Stimulated activated CD8-positive, alpha-beta memory T cell treated with anti-CD3 and anti-CD28 coated beads, Interleukin-4, amount 100 ng/mL, for 24 hours (primary cell): ENCODE results near the gene MKRN3.

Experiments
- DNase-seq: peaks from one replicate; pipeline ENCODE4 v3.0.0-alpha.2; 2020; ENCODE audit warnings: low read depth

MKRN3 gene

DNA sequence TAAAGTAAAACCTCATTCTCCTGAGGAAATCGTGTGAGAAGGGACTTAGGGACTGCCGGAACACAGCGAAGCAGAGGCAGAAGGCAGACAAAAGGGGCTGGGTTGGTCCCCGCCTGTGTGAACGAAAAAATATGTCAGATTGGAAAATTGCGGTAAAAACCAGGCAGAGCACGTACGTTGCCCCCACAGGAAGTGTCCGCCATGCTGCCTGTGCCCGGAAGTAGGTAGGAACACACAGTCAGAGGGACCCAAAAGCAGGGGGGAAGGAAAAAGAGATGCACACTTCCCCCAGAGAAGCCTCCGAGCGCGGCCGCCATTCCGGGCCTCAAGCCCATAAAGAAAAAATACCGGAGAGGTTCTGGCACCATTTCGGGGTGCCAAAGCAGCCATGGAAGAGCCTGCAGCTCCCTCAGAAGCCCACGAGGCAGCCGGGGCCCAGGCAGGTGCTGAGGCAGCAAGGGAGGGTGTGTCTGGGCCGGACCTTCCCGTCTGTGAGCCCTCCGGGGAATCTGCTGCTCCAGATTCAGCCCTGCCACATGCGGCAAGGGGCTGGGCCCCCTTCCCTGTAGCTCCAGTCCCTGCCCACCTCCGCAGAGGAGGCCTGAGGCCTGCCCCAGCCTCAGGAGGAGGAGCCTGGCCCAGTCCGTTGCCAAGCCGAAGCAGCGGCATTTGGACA is at the start of gene MKRN3:
TSS of gene MKRN3 (plus strand) at position 280 of the 676 bp plus-strand sequence. CDS start at position 389, 109 bp downstream.
- DNase-seq, result no peak

DNA sequence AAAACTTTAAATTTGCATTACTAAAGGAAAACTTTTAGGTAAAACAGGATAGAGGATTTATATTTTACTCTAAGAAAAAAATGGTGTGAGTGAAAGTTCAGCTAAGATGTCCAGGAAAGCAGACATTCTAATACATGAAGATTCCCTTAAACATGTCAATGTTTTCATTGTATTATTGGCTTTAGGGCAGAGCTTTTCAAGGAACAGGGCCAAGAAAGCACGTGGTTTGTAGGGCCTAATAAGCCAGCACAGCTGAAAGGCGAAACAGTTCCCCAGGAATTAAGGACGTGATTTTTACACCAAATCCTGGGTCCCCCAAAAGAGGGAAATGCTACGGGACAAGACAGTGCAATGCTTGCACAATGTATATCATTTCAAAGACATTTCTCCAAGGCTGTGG is 48.6 kb upstream of the MKRN3 start:
- no peak for DNase-seq

DNA sequence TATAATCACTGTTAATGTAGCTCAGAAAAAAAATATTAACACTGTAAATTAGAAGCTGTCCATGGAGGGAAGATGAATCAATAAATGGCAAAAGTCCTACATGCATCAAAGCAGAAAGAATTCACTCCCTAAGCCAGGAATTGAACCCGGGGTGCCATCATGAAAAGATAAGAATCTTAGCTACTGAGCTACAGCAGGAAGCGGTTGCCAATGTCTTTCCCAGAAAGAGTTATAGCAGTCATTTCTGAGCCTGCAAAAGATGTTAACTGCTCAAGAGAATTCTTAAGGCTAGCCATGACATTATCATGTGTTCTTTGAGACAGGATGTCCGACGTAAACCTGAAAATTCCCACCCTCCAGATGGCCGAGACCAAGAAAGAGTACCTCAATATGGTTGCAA is 47.4 kb upstream of the MKRN3 start:
- DNase-seq, result no peak

GRCh38 chr15:23524816-23525215 is 40.7 kb upstream of the MKRN3 start:
- DNase-seq, result no peak

DNA sequence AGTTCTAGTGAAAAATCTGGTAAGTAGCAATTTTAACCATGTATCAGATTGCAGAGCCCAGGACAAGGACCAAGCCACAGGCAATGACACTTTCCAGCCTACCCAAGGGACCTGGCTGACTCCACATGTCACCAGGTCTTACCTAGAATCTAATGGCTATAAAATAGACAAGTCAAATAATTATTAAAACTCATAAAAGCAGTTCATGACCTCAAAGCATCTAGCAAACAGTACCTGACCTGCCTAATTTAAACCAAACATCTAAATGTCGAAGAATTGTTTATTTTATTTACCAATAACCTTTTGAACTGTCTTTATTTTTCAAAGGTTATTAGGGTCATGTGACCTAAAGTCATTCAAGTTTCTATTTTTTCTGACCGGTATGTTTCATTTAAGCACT is 35.6 kb upstream of the MKRN3 start:
- DNase-seq, result no peak

DNA sequence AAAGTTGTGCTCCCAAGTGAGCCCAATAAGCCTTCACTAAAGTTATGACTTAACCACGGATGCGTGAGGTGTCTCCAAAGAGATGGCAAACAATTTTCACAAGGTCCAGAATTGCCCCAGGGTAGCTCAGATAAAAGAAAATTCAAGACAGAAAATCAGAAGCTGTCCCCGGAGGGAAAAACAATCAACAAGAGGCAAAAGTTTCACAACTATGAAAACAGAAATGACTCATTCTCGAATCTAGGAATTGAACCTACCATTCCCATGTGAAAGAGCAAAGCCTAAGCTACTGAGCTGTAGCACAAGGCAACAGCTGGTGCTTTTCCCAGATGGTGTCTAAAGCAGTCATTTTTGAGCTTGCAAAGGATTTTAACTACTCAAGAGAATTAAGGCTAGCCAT is 33.5 kb upstream of the MKRN3 start:
- no peak for DNase-seq

DNA sequence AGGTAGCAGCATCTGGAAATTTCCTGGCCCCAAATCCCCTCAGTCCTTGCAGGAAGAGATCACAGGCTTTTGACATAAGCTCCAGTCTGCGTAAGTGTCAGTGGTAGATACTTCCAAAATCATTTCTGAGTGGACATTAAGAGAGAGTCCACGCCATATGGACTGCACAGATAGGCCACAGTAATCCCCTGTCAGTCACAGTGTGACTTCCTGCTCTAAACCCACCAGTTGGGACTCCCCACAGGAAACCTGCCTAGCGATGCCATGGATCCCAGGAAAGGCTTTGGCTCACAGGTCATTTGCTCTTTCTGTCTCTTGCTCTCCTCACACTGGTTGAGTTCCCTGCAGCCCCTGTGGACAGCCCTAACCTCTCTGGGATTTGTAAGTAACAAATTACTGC is 28.8 kb upstream of the MKRN3 start:
- DNase-seq, result no peak

- DNase-seq, result no peak
Measured at GRCh38 chr15:23538648-23539047, 26.8 kb upstream of the MKRN3 start.

DNA sequence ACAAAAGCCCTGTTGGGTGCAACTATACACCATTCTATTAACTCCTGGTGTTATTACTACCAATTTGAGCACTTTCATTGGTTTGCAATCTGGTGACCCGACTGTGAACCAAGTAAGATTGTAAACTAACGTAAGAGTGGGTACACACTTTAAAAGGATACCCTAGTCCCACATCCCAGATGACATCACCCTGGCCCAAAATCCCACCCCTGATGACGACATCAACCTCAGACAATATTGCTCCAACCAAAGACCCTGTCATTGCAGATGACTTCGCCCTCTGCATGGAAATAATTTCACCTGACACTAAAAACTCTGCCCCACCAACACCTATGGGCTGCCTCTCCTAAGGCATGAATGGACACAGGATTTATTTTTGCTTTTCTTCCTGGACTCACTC is 25.6 kb upstream of the MKRN3 start:
- DNase-seq, result no peak

- DNase-seq, result no peak
Measured at GRCh38 chr15:23546158-23546557, 19.3 kb upstream of the MKRN3 start.

DNA sequence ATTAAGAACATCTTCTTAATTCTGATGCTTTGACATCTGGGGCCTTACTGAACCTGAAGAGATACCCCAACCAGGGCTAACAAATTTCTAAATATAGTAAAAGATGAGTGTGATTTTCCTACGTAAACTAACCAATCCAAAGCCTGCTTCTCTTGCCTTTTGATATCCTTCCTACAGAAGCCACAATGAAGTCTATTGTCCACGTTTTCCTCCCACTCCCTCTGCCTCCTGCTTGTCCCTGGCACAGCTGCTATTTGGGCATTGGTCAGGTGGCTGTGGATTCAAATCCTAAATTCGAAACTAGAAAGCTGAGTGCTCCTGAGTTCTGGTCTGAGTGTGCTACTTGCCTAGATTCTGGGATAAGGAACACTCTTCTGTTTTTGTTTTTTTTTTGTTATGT is 17.4 kb upstream of the MKRN3 start:
- DNase-seq, result no peak

DNA sequence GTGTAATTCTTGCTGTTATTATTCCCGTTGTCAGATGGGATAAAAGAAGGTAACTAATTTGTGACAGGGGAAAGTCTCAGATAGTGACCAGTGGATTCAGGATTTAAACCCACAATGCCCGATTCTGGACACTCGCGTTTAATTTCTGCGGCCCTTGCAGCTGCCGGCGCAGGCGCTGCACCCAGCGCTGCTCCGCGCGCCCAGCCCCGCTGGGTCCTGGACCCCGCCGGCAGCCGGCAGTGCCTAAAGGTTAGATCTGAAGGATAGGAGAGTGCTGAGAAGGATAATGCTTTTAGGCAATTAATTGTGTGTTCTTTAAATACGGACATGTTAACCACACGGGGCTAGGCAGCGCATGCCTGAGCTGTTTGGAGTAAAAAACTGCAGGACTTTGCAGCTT is 3.6 kb upstream of the MKRN3 start:
- DNase-seq, result no peak

DNA sequence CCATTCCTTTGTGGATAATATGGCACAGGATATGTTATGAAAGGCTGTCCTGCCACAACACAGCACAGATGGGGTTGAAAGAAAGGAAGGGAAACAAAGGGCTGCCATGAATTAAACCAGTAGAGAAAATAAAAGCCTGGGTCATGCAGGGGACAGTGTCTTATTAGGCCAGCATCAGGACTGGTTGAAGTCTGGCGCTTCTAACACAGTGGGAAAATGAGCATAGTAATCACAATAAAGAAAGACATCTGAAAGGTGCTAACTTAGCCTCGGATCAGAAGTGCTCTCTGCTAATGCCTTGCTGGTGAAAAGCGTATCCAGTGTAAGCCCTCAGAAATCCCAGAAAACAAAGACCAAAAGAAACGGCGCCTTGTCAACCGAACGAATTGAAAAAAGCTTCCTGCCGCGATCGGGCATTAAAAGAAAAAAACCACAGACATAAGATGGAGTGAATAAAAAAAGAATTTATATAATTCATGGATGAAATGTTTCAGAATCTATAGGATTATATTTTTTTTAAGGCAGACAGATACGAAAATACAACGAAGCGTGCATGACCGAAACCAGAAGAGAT is 566 bp upstream of the MKRN3 start:
- DNase-seq, result no peak

- DNase-seq, result no peak
Measured at GRCh38 chr15:23566071-23566554, 639 bp downstream of the MKRN3 start.

DNA sequence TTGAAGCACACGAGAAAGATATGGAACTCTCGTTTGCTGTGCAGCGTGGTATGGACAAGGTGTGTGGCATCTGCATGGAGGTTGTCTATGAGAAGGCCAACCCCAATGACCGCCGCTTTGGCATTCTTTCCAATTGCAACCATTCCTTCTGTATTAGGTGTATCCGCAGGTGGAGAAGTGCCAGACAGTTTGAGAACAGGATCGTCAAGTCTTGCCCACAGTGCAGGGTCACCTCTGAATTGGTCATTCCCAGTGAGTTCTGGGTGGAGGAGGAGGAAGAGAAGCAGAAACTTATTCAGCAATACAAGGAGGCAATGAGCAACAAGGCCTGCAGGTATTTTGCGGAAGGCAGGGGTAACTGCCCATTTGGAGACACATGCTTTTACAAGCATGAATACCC is 1.2 kb downstream of the MKRN3 start:
- no peak for DNase-seq

DNA sequence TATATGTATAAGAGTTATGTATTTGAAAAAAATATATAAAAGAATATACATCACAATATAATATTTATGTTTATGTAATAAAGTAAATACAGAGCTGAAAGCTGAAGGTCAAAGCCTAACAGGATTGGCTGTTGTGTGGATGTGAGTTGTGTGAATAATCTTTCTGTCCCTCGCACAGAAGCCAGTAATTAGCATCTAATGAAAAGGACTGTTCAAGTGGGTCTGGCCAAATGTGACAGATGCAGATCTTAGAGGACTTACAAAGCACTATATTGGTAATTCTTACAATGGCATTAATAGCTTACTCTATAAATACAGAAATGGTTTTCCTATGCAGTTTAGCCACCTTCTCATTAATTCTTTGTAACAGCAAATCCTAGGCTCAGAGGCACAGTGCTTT is 2.4 kb downstream of the MKRN3 start:
- no peak for DNase-seq

GRCh38 chr15:23569151-23569925 is 3.9 kb downstream of the MKRN3 start:
- DNase-seq, result no peak

GRCh38 chr15:23570486-23570885 is 5.0 kb downstream of the MKRN3 start:
- DNase-seq, result no peak

DNA sequence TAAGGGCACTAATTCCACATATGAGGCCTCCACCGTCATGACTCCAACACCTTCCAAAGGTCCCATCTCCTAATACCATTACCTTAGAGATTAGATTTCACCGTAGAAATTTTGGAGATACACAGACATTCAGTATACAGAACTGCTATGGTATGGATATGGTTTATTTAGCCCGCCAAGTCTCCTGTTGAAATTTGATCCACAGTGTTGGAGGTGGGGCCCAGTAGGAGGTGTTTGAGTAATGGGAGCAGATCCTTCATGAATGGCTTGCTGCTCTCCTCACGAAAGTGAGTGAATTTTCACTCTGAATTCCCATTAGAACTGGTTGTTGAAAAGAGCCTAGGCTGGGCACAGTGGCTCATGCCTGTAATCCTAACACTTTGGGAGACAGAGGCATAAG is 7.4 kb downstream of the MKRN3 start:
- no peak for DNase-seq

DNA sequence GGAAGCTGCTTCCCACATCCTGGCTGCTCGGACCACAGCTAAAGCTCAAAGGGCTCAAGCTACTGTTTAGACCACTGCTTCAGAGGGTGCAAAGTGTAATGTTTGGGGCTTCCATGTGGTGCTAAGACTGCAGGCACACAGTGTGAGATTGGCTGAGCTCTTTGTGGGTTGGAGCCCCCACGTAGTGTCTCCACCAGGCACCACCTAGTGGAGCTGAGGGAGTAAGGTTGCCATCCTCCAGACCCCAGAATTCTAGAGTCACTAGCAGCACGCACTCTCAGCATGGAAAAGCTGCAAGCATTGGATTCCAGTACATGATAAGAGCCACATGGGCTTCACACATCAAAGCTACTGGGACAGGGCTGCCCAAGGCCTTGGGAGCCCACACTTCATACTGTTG is 9.3 kb downstream of the MKRN3 start:
- DNase-seq, result no peak

DNA sequence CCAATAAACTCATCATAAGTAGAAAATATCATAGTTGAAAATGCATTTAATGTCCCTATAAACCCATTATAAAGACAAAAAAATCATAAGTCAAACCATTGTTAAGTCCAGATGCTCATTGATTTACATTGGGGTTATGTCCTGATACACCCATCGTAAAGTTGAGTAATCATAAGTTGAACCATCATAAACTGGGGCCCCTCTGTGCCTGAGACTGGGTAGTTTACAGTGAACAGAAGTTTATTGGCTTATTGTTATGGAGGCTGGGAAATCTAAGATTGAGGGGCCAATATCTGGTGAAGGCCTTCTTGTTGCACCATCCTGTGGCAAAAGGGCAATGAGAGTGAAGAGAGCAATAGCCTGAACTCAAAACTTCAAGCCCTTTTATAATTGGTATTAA is 10.6 kb downstream of the MKRN3 start:
- DNase-seq, result no peak

GRCh38 chr15:23578521-23579150 is 13.2 kb downstream of the MKRN3 start:
- no peak for DNase-seq

DNA sequence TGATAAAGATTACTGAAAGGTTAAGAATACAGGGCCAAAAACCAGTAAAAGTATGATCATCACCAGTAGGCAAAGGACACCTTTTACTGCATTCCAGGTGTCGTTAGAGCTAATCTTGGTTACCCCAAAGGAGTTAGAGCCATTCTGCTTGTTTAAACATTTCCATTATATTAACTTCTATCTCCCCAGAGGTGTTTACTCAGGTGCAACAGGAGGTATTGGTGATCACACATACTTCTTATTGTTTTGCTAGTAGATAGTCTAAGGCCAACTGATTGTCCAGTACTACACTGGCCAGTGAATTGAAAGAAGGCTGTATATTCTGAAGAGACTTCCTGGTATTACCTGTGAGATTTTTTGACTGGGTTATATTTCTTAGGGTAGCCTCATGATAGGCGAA is 22.8 kb downstream of the MKRN3 start:
- no peak for DNase-seq
